ENCODE results near the gene IL3RA.
"Not testable (repeated sequence)": the region's sequence is repeated elsewhere in the genome, so short reads cannot be mapped to it uniquely, and the experiment has no call there.

Gene IL3RA

GRCh38 chrX:1426321-1426720, 89.7 kb downstream of the IL3RA start:
- DNase-seq: not testable (repeated sequence)

DNA sequence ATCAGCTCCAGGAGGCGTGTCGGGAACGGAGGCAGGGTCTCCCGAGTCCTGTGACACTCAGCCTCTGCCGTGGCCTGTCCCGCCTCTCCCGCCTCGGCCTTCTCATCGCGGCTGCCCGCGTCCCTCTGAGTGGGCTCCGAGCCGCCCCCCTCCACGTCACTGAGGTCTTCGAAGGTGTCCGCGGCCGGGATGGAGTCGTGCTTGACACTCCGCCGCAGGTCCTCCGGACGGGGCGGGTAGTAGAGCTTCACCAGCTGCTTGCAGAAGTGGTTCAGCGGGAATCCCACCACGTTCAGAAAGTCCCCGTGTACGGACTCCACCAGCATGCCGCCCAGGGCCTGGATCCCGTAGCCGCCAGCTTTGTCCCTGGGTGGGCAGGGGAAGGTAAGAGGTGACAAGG, 91.2 kb downstream of the IL3RA start:
- no peak for DNase-seq

DNA sequence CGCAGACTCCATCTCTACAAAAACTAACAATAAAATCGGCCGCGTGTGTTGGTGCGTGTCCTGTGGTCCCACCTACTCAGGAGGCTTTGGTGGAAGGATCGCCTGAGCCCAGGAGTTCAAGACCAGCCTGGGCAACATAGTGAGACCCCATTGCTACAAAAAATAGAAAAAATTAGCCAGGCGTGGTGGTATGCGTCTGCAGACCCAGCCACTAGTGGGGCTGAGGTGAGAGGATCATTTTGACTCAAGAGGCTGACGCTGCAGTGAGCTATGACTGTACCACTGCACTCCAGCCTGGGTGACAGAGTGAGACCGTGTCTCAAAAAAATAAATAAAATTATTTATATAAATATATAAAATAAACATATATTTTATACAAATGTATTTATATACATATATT, 93.9 kb downstream of the IL3RA start:
- DNase-seq: no peak

All from NCI-H774 (cell line).